Progenitor cell of endocrine pancreas (in vitro differentiated cells): Measurements from ENCODE around the gene TMC4. TPM values are rescaled to one million over a fixed set of nuclear protein-coding genes. Genes with fewer than 3 reads are reported as not detected.
A peak's percentile ranks its signal among the peaks of the same experiment; 100 is the strongest.
"Not testable (repeated sequence)": the region's sequence is repeated elsewhere in the genome, so short reads cannot be mapped to it uniquely, and the experiment has no call there.

Source experiments
- DNase-seq: peaks from one replicate; pipeline ENCODE4 v3.0.0; 2021; ENCODE audit warnings: low spot score; ENCODE audit not compliant: unreplicated experiment
- H3K27ac Mint-ChIP-seq: 2 replicates; pipeline ENCODE4 v1.8.0; 2021; ENCODE audit warnings: mild to moderate bottlenecking, moderate library complexity, mixed read lengths
- H3K27me3 Mint-ChIP-seq: 2 replicates; pipeline ENCODE4 v1.8.0; 2021; ENCODE audit warnings: mixed read lengths
- H3K36me3 Mint-ChIP-seq: 2 replicates; pipeline ENCODE4 v1.8.0; 2022; ENCODE audit warnings: mixed read lengths; ENCODE audit not compliant: insufficient read depth
- H3K4me1 Mint-ChIP-seq: 2 replicates; pipeline ENCODE4 v1.8.0; 2021; ENCODE audit warnings: low read depth, mixed read lengths
- H3K4me3 Mint-ChIP-seq: 2 replicates; pipeline ENCODE4 v1.8.0; 2021; ENCODE audit warnings: low read depth, mild to moderate bottlenecking, moderate library complexity, mixed read lengths
- H3K9me3 Mint-ChIP-seq: 2 replicates; pipeline ENCODE4 v1.8.0; 2021; ENCODE audit warnings: low read depth, mixed read lengths
- CTCF ChIP-seq: fragments of 200-600 bp; sonication (generic); IDR thresholded peaks from one replicate; pipeline ENCODE4 v1.5.0; 2021; ENCODE audit warnings: antibody characterized with exemption, mild to moderate bottlenecking; ENCODE audit not compliant: unreplicated experiment
- total RNA-seq: library from RNA; stranded (reverse); gene quantifications from 2 replicates; pipeline ENCODE4 v1.2.1, GENCODE V29; 2021

The TMC4 gene
- total RNA-seq, 1 donor from 2014 or later: 125 TPM

- peak overlapping the region; percentile 19 for H3K4me3 Mint-ChIP-seq
- H3K27me3 Mint-ChIP-seq: no peaks in the 10 kb centered on the region
- H3K9me3 Mint-ChIP-seq: no peaks in the 10 kb centered on the region
- peaks cover 44% of the 10 kb centered on the region for H3K4me1 Mint-ChIP-seq
- no peak for TF ChIP-seq CTCF
- H3K27ac Mint-ChIP-seq: peak overlapping the region; percentile 93
- DNase-seq: no peak
- H3K36me3 Mint-ChIP-seq: peaks cover 27% of the 10 kb centered on the region
Measured at GRCh38 chr19:54208784-54209057, 35.8 kb upstream of the TMC4 start.

GRCh38 chr19:54207983-54208783 lies 35.2 kb upstream of the TMC4 start:
- TF ChIP-seq CTCF: no peak
- H3K4me3 Mint-ChIP-seq: peak overlapping the region; percentile 19
- H3K36me3 Mint-ChIP-seq: peaks cover 30% of the 10 kb centered on the region
- H3K4me1 Mint-ChIP-seq: peaks cover 47% of the 10 kb centered on the region
- DNase-seq: no peak
- H3K27me3 Mint-ChIP-seq: no peaks in the 10 kb centered on the region
- peak overlapping the region; percentile 93 for H3K27ac Mint-ChIP-seq
- H3K9me3 Mint-ChIP-seq: no peaks in the 10 kb centered on the region

GRCh38 chr19:54207676-54207982 lies 34.7 kb upstream of the TMC4 start:
- Mint-ChIP-seq H3K27ac (peak overlapping the region; percentile 79), H3K4me1 (peaks cover 52% of the 10 kb centered on the region), H3K36me3 (peaks cover 32% of the 10 kb centered on the region), H3K9me3 (no peaks in the 10 kb centered on the region), H3K4me3 (no peak overlapping the region), H3K27me3 (no peaks in the 10 kb centered on the region)
- DNase-seq: no peak
- no peak for TF ChIP-seq CTCF

GRCh38 chr19:54207193-54207592 lies 34.2 kb upstream of the TMC4 start:
- not testable (repeated sequence) for H3K4me3 Mint-ChIP-seq, DNase-seq, H3K27ac Mint-ChIP-seq, H3K9me3 Mint-ChIP-seq, H3K27me3 Mint-ChIP-seq
- H3K4me1 Mint-ChIP-seq: peaks cover 57% of the 10 kb centered on the region
- H3K36me3 Mint-ChIP-seq: peaks cover 35% of the 10 kb centered on the region

- Mint-ChIP-seq H3K4me1 (peaks cover 60% of the 10 kb centered on the region), H3K27me3 (no peaks in the 10 kb centered on the region), H3K27ac (no peak overlapping the region), H3K9me3 (no peaks in the 10 kb centered on the region), H3K36me3 (peaks cover 35% of the 10 kb centered on the region), H3K4me3 (no peak overlapping the region)
- no peak for TF ChIP-seq CTCF
- no peak for DNase-seq
Measured at GRCh38 chr19:54206831-54207177, 33.8 kb upstream of the TMC4 start.

- Mint-ChIP-seq H3K4me1 (peaks cover 62% of the 10 kb centered on the region), H3K4me3 (no peak overlapping the region), H3K9me3 (no peaks in the 10 kb centered on the region), H3K36me3 (peaks cover 34% of the 10 kb centered on the region), H3K27me3 (no peaks in the 10 kb centered on the region), H3K27ac (no peak overlapping the region)
- DNase-seq: no peak
- no peak for TF ChIP-seq CTCF
Measured at GRCh38 chr19:54206030-54206830, 33.3 kb upstream of the TMC4 start.
